Natural killer cell (primary cell): ENCODE measurements around the gene LRRFIP2. TPM values are rescaled to one million over a fixed set of nuclear protein-coding genes. Genes with fewer than 3 reads are reported as not detected.

Experiments used
- ATAC-seq, 3 donors: fragments of 150-1000 bp in 2 of 3; fragments of 200-7000 bp in 1 of 3; cut with Tn5 transposase; 1 replicate in 1 of 3; 2 replicates in 2 of 3; pipeline ENCODE4 v1.10.0; 2021; ENCODE audit warnings: mild to moderate bottlenecking in 2 of 3, moderate library complexity in 2 of 3
- DNase-seq, 2 donors: peaks; one replicate each; pipeline versions ENCODE4 v3.0.0 to v3.0.0-alpha.2; 2013 to 2021; ENCODE audit warnings: mixed read lengths in 1 of 2
- H3K27ac ChIP-seq: one replicate; pipeline ENCODE4 v1.5.1; 2013; ENCODE audit warnings: mild to moderate bottlenecking, low read length
- H3K27me3 ChIP-seq: one replicate; pipeline ENCODE4 v1.6.1; 2013; ENCODE audit warnings: low read length; ENCODE audit not compliant: control insufficient read depth, insufficient read depth
- H3K36me3 ChIP-seq: one replicate; pipeline ENCODE4 v1.6.1; 2013; ENCODE audit warnings: low read length; ENCODE audit not compliant: control insufficient read depth, insufficient read depth
- H3K4me1 ChIP-seq: one replicate; pipeline ENCODE4 v1.6.1; 2013; ENCODE audit warnings: low read length; ENCODE audit not compliant: control insufficient read depth, insufficient read depth
- H3K4me3 ChIP-seq: one replicate; pipeline ENCODE4 v1.5.1; 2013; ENCODE audit warnings: low read length
- H3K9me3 ChIP-seq: one replicate; pipeline ENCODE4 v1.6.1; 2013; ENCODE audit warnings: low read length; ENCODE audit not compliant: control insufficient read depth, insufficient read depth
- H3K27ac Mint-ChIP-seq, 2 donors: one replicate each; pipeline ENCODE4 v1.8.0; 2022; ENCODE audit warnings: mild to moderate bottlenecking in 2 of 2, mixed read lengths in 2 of 2, moderate library complexity in 1 of 2
- H3K27me3 Mint-ChIP-seq, 2 donors: one replicate each; pipeline ENCODE4 v1.8.0; 2022; ENCODE audit warnings: low read depth in 2 of 2, mixed read lengths in 2 of 2
- H3K36me3 Mint-ChIP-seq: one replicate; pipeline ENCODE4 v1.8.0; 2022; ENCODE audit warnings: mixed read lengths
- H3K4me1 Mint-ChIP-seq, 2 donors: one replicate each; pipeline ENCODE4 v1.8.0; 2022; ENCODE audit warnings: mixed read lengths in 2 of 2
- H3K4me3 Mint-ChIP-seq: one replicate; pipeline ENCODE4 v1.8.0; 2022; ENCODE audit warnings: mild to moderate bottlenecking, moderate library complexity, mixed read lengths
- H3K9me3 Mint-ChIP-seq, 2 donors: one replicate each; pipeline ENCODE4 v1.8.0; 2022; ENCODE audit warnings: mixed read lengths in 2 of 2
- CTCF ChIP-seq: fragments of 200-600 bp; IDR thresholded peaks from one replicate; pipeline ENCODE4 v1.8.0; 2022; ENCODE audit warnings: antibody characterized with exemption
- WGBS: methylation state at CpG from one replicate; pipeline ENCODE4 v1.1.7; 2013; ENCODE audit warnings: missing lambda C conversion rate; ENCODE audit not compliant: insufficient coverage; 5-methylcytosine and 5-hydroxymethylcytosine counted together
- intact Hi-C: fragments of 100-400 bp; cut with micrococcal nuclease; formaldehyde crosslinking; loops from one replicate; pipeline ENCODE4 v1.14.2; 2022
- total RNA-seq, 4 donors: library from RNA; stranded (reverse); fragments of 120-200 nt in 1 of 4; gene quantifications; one replicate each; pipeline versions ENCODE4 v1.2.3 to v1.2.4, GENCODE V29; 2013 to 2022

LRRFIP2 gene
- total RNA-seq, 3 donors from 2014 or later (not counting 1 experiment from before 2014, with no cell fraction given), result 49.0 to 86.1 (median 66.0) TPM

GRCh38 chr3:37189109-37189508, 14.7 kb upstream of the LRRFIP2 start:
- H3K9me3 Mint-ChIP-seq, result no peaks in the 10 kb centered on the region
- intact Hi-C loops, result no loop called here
- no peaks in the 10 kb centered on the region for H3K4me1 Mint-ChIP-seq
- DNase-seq (no peak), ATAC-seq (no peak)
- no peak overlapping the region for H3K27ac Mint-ChIP-seq
- no peak overlapping the region for H3K27ac ChIP-seq
- H3K27me3 ChIP-seq, result no peaks in the 10 kb centered on the region
- no peak for TF ChIP-seq CTCF
- no peak overlapping the region for H3K4me3 Mint-ChIP-seq
- H3K9me3 ChIP-seq, result no peaks in the 10 kb centered on the region
- no peaks in the 10 kb centered on the region for H3K36me3 ChIP-seq
- no peaks in the 10 kb centered on the region for H3K27me3 Mint-ChIP-seq
- no peaks in the 10 kb centered on the region for H3K36me3 Mint-ChIP-seq
- 76% methylated on average over 2 of the region's 4 CpGs for WGBS
- H3K4me1 ChIP-seq, result no peaks in the 10 kb centered on the region
- H3K4me3 ChIP-seq, result no peak overlapping the region

GRCh38 chr3:37183976-37184375, 9.6 kb upstream of the LRRFIP2 start:
- peaks cover 2% of the 10 kb centered on the region for H3K4me1 ChIP-seq
- Mint-ChIP-seq H3K4me3 (no peak overlapping the region), H3K9me3 (no peaks in the 10 kb centered on the region), H3K36me3 (no peaks in the 10 kb centered on the region), H3K27ac (no peak overlapping the region), H3K27me3 (no peaks in the 10 kb centered on the region), H3K4me1 (peaks cover 10% of the 10 kb centered on the region in 2 donors)
- no peaks in the 10 kb centered on the region for H3K9me3 ChIP-seq
- H3K27me3 ChIP-seq, result no peaks in the 10 kb centered on the region
- H3K4me3 ChIP-seq, result no peak overlapping the region
- H3K36me3 ChIP-seq, result no peaks in the 10 kb centered on the region
- ATAC-seq (no peak), DNase-seq (no peak)
- WGBS, result 96% methylated on average over 5 of the region's 5 CpGs
- TF ChIP-seq CTCF, result no peak
- no peak overlapping the region for H3K27ac ChIP-seq
- intact Hi-C loops, result no loop called here

GRCh38 chr3:37183375-37183831, 9.0 kb upstream of the LRRFIP2 start:
- Histone ChIP-seq H3K36me3 (no peaks in the 10 kb centered on the region), H3K4me1 (peaks cover 2% of the 10 kb centered on the region), H3K9me3 (no peaks in the 10 kb centered on the region), H3K27me3 (no peaks in the 10 kb centered on the region), H3K27ac (no peak overlapping the region), H3K4me3 (no peak overlapping the region)
- DNase-seq (no peak), ATAC-seq (no peak)
- H3K4me3 Mint-ChIP-seq, result no peak overlapping the region
- H3K27ac Mint-ChIP-seq, result no peak overlapping the region
- H3K36me3 Mint-ChIP-seq, result no peaks in the 10 kb centered on the region
- H3K4me1 Mint-ChIP-seq, result peaks cover 12% of the 10 kb centered on the region in 2 donors
- 94% methylated on average over 2 of the region's 3 CpGs for WGBS
- intact Hi-C loops, result no loop called here
- H3K9me3 Mint-ChIP-seq, result no peaks in the 10 kb centered on the region
- TF ChIP-seq CTCF, result no peak
- no peaks in the 10 kb centered on the region for H3K27me3 Mint-ChIP-seq

- H3K36me3 ChIP-seq, result no peaks in the 10 kb centered on the region
- no peak for TF ChIP-seq CTCF
- H3K27me3 Mint-ChIP-seq, result no peaks in the 10 kb centered on the region
- no peak overlapping the region for H3K4me3 Mint-ChIP-seq
- H3K4me1 Mint-ChIP-seq, result peaks cover 17 to 18% of the 10 kb centered on the region in 2 donors
- H3K4me1 ChIP-seq, result peaks cover 2% of the 10 kb centered on the region
- no peaks in the 10 kb centered on the region for H3K27me3 ChIP-seq
- H3K27ac ChIP-seq, result no peak overlapping the region
- no peaks in the 10 kb centered on the region for H3K9me3 ChIP-seq
- H3K9me3 Mint-ChIP-seq, result no peaks in the 10 kb centered on the region
- intact Hi-C loops, result no loop called here
- H3K4me3 ChIP-seq, result no peak overlapping the region
- peak overlapping the region in 1 of 2 donors; percentile 11 for H3K27ac Mint-ChIP-seq
- DNase-seq (no peak), ATAC-seq (no peak)
- H3K36me3 Mint-ChIP-seq, result no peaks in the 10 kb centered on the region
Measured at GRCh38 chr3:37182816-37183215, 8.4 kb upstream of the LRRFIP2 start.
